Measurements from ENCODE around the gene SLC6A13. TPM values are rescaled to one million over a fixed set of nuclear protein-coding genes. Genes with fewer than 3 reads are reported as not detected.

SLC6A13 gene
- total RNA-seq, 1 experiment from 2014 or later, result not detected

- H3K4me3 ChIP-seq, result no peak within 1 kb of the TSS
- POLR2A ChIA-PET (ENCODE audit: unreplicated experiment), result no interaction called here
- no peak for TF ChIP-seq EZH2 (IDR thresholded peaks at IDR 0.05; ENCODE audit: low read depth)
- TF ChIP-seq, protein P1, sequence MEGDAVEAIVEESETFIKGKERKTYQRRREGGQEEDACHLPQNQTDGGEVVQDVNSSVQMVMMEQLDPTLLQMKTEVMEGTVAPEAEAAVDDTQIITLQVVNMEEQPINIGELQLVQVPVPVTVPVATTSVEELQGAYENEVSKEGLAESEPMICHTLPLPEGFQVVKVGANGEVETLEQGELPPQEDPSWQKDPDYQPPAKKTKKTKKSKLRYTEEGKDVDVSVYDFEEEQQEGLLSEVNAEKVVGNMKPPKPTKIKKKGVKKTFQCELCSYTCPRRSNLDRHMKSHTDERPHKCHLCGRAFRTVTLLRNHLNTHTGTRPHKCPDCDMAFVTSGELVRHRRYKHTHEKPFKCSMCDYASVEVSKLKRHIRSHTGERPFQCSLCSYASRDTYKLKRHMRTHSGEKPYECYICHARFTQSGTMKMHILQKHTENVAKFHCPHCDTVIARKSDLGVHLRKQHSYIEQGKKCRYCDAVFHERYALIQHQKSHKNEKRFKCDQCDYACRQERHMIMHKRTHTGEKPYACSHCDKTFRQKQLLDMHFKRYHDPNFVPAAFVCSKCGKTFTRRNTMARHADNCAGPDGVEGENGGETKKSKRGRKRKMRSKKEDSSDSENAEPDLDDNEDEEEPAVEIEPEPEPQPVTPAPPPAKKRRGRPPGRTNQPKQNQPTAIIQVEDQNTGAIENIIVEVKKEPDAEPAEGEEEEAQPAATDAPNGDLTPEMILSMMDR (conservative IDR thresholded peaks at IDR 0.05), result no peak
These were observed 48.5 kb downstream of the SLC6A13 start, which contains the start of gene SLC6A12 for GRCh38 chr12:214003-214741. Gene SLC6A12 (minus strand): TSS chr12:214157. CDS start chr12:209986, 4,171 bp downstream.

DNA sequence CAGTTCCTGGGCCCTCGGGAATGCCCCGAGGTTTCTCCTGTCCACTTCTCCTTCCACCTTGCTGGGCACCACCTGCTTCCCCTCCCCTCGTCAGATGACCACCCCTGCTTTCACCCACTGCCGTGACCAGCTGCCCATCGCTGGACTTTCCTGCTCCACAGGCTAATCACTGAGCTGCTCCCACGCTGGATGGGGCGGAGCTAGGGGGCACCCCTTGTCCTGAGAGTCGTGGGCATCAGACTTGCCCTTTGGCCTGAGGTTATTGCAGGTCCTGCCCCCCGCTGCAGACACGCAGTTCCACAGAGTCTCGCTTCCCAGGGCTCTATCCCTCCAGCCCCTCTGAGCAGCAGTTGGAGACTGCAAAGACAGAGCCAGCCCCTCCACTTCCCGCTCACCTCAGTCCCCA is 49.1 kb downstream of the SLC6A13 start:
- Histone ChIP-seq H3F3A (ENCODE audit: insufficient read depth, low read depth) (no peaks in the 10 kb centered on the region), H3K36me3 (ENCODE audit: low read depth) (no peaks in the 10 kb centered on the region), H3K27me3 (ENCODE audit: insufficient read depth, low read depth) (peaks cover 88% of the 10 kb centered on the region), H4K20me1 (ENCODE audit: insufficient read depth) (no peaks in the 10 kb centered on the region), H3K27ac (no peak overlapping the region), H3K9me2 (ENCODE audit: insufficient read depth) (no peaks in the 10 kb centered on the region), H3K4me2 (no peak overlapping the region), H3K4me3 (no peak overlapping the region), H2AFZ (no peak overlapping the region), H3K4me1 (replicated peaks; ENCODE audit: insufficient read depth) (no peaks in the 10 kb centered on the region), H3K79me2 (ENCODE audit: low read depth) (no peaks in the 10 kb centered on the region), H3K9me3 (ENCODE audit: insufficient read depth, low read depth) (no peaks in the 10 kb centered on the region)
- intact Hi-C loops (cut with micrococcal nuclease; ENCODE audit: unreplicated experiment), result no loop called here
- no TSS peak for BruUV-seq (replicated peaks)
- TF ChIP-seq, protein P1 (conservative IDR thresholded peaks at IDR 0.05), result no peak
- TF ChIP-seq EZH2 (IDR thresholded peaks at IDR 0.05; ENCODE audit: low read depth), result no peak
- CTCF ChIA-PET, result interaction anchor here (0.6 kb wide), 1 partner anchor 154 kb away, joined by 4 read pairs; no protein-coding TSS in a partner anchor
- DNase-seq, result no peak
- POLR2A ChIA-PET (ENCODE audit: unreplicated experiment), result no interaction called here

More at GRCh38 chr12:214003-214741, 48.5 kb downstream of the SLC6A13 start, which contains the start of gene SLC6A12:
- H3K4me1 ChIP-seq (replicated peaks; ENCODE audit: insufficient read depth), result no peaks in the 10 kb centered on the region
- no peak within 1 kb of the TSS for H3K4me2 ChIP-seq
- H3K9me3 ChIP-seq (ENCODE audit: insufficient read depth, low read depth), result no peaks in the 10 kb centered on the region
- H3K27me3 ChIP-seq (ENCODE audit: insufficient read depth, low read depth), result peaks cover 90% of the 10 kb centered on the region
- H4K20me1 ChIP-seq (ENCODE audit: insufficient read depth), result no peaks in the 10 kb centered on the region
- intact Hi-C loops (cut with micrococcal nuclease; ENCODE audit: unreplicated experiment), result no loop called here
- H2AFZ ChIP-seq, result no peak within 1 kb of the TSS
- CTCF ChIA-PET, result no interaction called here
- no peak within 1 kb of the TSS for H3K27ac ChIP-seq
- no peaks in the 10 kb centered on the region for H3K36me3 ChIP-seq (ENCODE audit: low read depth)
- H3K79me2 ChIP-seq (ENCODE audit: low read depth), result no peaks in the 10 kb centered on the region
- no peaks in the 10 kb centered on the region for H3F3A ChIP-seq (ENCODE audit: insufficient read depth, low read depth)
- no TSS peak for BruUV-seq (replicated peaks)
- H3K9me2 ChIP-seq (ENCODE audit: insufficient read depth), result no peaks in the 10 kb centered on the region
- no peak for DNase-seq

GRCh38 chr12:212715-213526 is 49.7 kb downstream of the SLC6A13 start:
- no peak overlapping the region for H3K4me3 ChIP-seq
- H3K4me1 ChIP-seq (replicated peaks; ENCODE audit: insufficient read depth), result no peaks in the 10 kb centered on the region
- TF ChIP-seq, protein P1 (conservative IDR thresholded peaks at IDR 0.05), result no peak
- no peak for TF ChIP-seq EZH2 (IDR thresholded peaks at IDR 0.05; ENCODE audit: low read depth)
- ChIA-PET CTCF (interaction anchor here (0.6 kb wide), 1 partner anchor 153 kb away, joined by 4 read pairs; no protein-coding TSS in a partner anchor), POLR2A (ENCODE audit: unreplicated experiment) (no interaction called here)
- peaks cover 89% of the 10 kb centered on the region for H3K27me3 ChIP-seq (ENCODE audit: insufficient read depth, low read depth)
- no peaks in the 10 kb centered on the region for H3K79me2 ChIP-seq (ENCODE audit: low read depth)
- no peaks in the 10 kb centered on the region for H3K9me2 ChIP-seq (ENCODE audit: insufficient read depth)
- H3K36me3 ChIP-seq (ENCODE audit: low read depth), result no peaks in the 10 kb centered on the region
- no peak for DNase-seq
- intact Hi-C loops (cut with micrococcal nuclease; ENCODE audit: unreplicated experiment), result no loop called here
- H4K20me1 ChIP-seq (ENCODE audit: insufficient read depth), result no peaks in the 10 kb centered on the region
- BruUV-seq (replicated peaks), result no TSS peak
- H3F3A ChIP-seq (ENCODE audit: insufficient read depth, low read depth), result no peaks in the 10 kb centered on the region
- no peak overlapping the region for H3K27ac ChIP-seq
- no peaks in the 10 kb centered on the region for H3K9me3 ChIP-seq (ENCODE audit: insufficient read depth, low read depth)
- H3K4me2 ChIP-seq, result no peak overlapping the region
- H2AFZ ChIP-seq, result no peak overlapping the region

Measured in PC-9 (cell line).